GM19099 (cell line): ENCODE measurements around the gene CES1.

Experiments used
- POLR2A ChIP-seq: IDR thresholded peaks from 3 replicates; pipeline ENCODE4 v1.6.1; 2011; ENCODE audit warnings: low read depth; ENCODE audit not compliant: insufficient read length; ENCODE audit errors: extremely low read depth

CES1 gene

GRCh38 chr16:55835581-55835980 is 2.7 kb upstream of the CES1 start:
- no peak for TF ChIP-seq POLR2A

GRCh38 chr16:55834049-55834448 is 1.2 kb upstream of the CES1 start:
- TF ChIP-seq POLR2A, result no peak

- no peak for TF ChIP-seq POLR2A
Observed at GRCh38 chr16:55832425-55832772, 497 bp downstream of the CES1 start.

- no peak for TF ChIP-seq POLR2A
Observed at GRCh38 chr16:55830658-55831294, 2.1 kb downstream of the CES1 start.

DNA sequence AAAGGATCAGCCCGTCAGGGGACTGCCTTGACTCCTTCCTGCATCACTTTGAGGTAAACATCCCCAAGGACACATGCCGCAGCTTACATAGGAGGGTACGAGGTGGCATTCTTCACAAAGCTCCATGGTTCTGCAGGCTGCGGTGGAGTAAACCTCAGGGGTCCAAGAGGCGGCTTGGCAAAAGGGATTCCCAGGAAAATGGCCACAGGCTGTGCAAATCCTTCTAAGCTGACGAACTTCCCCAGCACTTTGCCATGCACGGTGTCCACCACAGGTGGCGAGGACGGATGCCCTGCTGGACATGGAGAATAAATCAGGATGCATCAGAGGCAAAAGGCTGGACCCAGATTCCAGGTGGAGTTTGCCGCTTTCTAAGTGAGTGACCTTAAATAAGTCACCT is 4.2 kb downstream of the CES1 start:
- no peak for TF ChIP-seq POLR2A

- no peak for TF ChIP-seq POLR2A
Observed at GRCh38 chr16:55825115-55825728, 7.7 kb downstream of the CES1 start.

DNA sequence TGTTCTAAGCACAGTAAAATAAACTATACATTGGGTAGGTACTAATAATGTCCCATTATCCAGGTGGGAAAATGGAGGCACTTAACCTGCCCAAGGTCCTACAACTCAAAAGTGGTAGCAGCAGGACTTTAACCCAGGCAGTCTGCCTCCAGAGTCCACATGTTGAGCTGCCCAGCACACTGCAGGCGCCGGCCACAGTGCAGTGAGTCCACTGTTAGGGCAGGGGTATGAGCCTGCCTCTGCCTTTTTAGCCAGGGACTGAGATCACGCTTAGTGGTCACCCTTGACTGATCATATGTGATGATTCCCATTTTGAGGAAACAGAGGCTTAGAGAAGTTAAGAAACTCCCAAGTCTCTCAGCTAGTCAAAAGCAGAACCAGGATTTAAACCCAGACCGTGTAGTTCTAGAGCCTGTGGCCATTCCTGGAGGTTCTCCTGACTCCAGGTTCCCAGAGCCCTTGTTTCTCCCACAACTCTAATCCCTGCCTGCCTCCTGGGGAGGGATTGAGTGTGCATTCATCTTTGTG is 8.4 kb downstream of the CES1 start:
- TF ChIP-seq POLR2A, result no peak

- TF ChIP-seq POLR2A, result no peak
Observed at GRCh38 chr16:55822280-55822810, 10.6 kb downstream of the CES1 start.

GRCh38 chr16:55821210-55821609 is 11.7 kb downstream of the CES1 start:
- TF ChIP-seq POLR2A, result no peak

DNA sequence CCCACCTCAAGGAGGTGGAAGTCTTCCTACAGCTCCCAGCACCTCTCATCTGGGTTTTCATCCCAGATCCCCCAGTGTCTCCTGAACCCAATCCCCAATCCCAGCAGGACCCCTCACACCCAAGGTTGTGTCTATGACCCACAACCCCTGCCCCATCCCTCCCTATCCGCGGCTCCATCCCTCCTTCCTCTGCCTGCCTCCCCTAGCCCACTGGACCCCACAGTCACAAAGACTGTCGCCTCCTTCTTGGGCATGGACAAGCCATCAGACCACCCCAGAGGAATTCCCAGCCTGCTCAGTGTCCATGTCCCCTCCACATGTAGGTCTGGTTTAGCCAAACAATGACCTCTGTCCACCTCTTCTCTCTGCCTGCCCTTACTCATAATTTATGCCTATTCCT is 12.3 kb downstream of the CES1 start:
- no peak for TF ChIP-seq POLR2A

- TF ChIP-seq POLR2A, result no peak
Observed at GRCh38 chr16:55817236-55817912, 15.5 kb downstream of the CES1 start.

- no peak for TF ChIP-seq POLR2A
Observed at GRCh38 chr16:55815320-55815719, 17.6 kb downstream of the CES1 start.

DNA sequence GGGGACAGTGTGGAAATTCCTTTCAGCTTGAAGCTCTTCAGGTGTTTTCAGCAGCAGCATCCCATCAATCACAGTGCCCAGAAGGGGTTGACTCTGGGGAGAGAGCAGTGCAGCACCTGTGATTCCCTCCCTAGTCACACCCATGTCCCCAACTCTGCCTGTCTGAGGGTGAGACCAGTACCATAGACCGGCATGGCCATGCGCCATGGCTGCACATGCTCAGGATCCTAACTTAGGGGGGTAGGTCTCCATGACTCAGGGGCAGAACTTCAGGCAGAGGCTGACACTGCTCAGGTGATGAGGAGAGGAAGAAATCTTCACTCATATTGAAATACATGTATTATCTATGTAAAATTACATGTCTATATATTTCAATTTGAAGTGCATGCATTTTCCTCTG is 19.9 kb downstream of the CES1 start:
- no peak for TF ChIP-seq POLR2A

GRCh38 chr16:55811811-55812210 is 21.1 kb downstream of the CES1 start:
- TF ChIP-seq POLR2A, result no peak

DNA sequence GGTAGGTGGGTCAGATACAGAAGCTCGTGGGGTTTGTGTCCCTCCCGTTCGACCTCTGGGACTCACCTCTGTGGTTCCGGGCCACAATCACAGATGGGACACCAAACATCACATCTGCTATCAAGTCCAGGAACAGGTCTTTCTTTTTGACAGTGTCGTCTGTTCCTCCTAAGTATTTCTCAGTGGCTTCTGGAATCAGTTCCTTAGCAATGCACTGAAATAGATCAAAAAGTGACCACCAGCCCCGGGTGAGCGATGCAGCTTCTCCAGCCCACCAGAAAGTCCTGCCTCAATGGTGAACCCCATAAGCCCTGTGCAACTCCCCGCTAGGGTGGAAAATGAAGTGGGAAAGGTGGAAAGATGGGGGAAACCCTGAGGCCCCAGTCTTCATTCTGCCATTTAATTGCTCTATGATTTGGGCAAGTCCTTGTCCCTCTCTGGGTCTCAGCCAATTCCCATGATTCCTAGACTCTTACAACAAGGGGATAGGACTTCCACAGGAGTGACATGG is 22.4 kb downstream of the CES1 start:
- TF ChIP-seq POLR2A, result no peak

DNA sequence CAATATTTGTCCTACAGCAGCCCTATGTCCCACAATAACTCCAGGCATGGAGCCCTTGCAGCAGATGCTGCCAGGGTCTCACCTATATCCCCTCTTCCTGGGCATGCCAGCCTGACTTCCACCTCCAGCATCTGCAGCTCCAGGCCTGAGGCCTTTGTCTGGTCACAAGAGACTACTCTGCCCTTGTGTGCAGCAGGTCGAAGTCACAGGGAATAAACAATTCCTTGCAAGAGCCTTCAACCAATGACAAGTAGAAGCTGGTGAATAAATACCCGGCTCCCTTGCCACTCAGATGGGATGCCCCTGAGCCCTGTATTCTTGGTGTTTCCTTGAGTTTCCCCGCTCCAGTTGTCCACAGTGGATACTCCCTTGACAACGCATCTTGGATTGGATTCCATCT is 23.0 kb downstream of the CES1 start:
- TF ChIP-seq POLR2A, result no peak
